Activated T-helper 17 cell treated with anti-CD3 and anti-CD28 coated beads, Interleukin-2, amount 50 U/mL, for 72 hours (primary cell): ENCODE results near the gene SRRM3. TPM values are rescaled to one million over a fixed set of nuclear protein-coding genes. Genes with fewer than 3 reads are reported as not detected.
"Not testable (repeated sequence)": the region's sequence is repeated elsewhere in the genome, so short reads cannot be mapped to it uniquely, and the experiment has no call there.

ENCODE experiments used
- ATAC-seq: fragments of 150-1000 bp; cut with Tn5 transposase; replicated peaks from 2 replicates; pipeline ENCODE4 v1.10.0; 2021; ENCODE audit warnings: mild to moderate bottlenecking, moderate library complexity
- H3K27ac Mint-ChIP-seq: one replicate; pipeline ENCODE4 v1.8.0; 2022; ENCODE audit warnings: mixed read lengths
- H3K27me3 Mint-ChIP-seq: one replicate; pipeline ENCODE4 v1.8.0; 2022; ENCODE audit warnings: mixed read lengths
- H3K36me3 Mint-ChIP-seq: one replicate; pipeline ENCODE4 v1.8.0; 2022; ENCODE audit warnings: low read depth, mild to moderate bottlenecking, mixed read lengths
- H3K4me1 Mint-ChIP-seq: one replicate; pipeline ENCODE4 v1.8.0; 2022; ENCODE audit warnings: mixed read lengths
- H3K4me3 Mint-ChIP-seq: one replicate; pipeline ENCODE4 v1.8.0; 2022; ENCODE audit warnings: mild to moderate bottlenecking, mixed read lengths
- H3K9me3 Mint-ChIP-seq: one replicate; pipeline ENCODE4 v1.8.0; 2022; ENCODE audit warnings: mixed read lengths
- total RNA-seq, 2 donors: library from RNA; stranded (reverse); gene quantifications; one replicate each; pipeline ENCODE4 v1.2.3, GENCODE V29; 2022

Gene SRRM3, protein sequence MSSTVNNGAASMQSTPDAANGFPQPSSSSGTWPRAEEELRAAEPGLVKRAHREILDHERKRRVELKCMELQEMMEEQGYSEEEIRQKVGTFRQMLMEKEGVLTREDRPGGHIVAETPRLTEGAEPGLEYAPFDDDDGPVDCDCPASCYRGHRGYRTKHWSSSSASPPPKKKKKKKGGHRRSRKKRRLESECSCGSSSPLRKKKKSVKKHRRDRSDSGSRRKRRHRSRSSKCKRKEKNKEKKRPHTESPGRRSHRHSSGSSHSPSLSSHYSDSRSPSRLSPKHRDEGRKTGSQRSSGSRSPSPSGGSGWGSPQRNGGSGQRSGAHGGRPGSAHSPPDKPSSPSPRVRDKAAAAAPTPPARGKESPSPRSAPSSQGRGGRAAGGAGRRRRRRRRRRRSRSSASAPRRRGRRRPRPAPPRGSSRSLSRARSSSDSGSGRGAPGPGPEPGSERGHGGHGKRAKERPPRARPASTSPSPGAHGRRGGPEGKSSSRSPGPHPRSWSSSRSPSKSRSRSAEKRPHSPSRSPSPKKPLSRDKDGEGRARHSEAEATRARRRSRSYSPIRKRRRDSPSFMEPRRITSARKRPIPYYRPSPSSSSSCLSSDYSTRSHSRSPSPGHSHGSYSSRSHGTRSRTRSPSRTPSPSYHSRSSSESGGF
- under 1 TPM in 1 of 2 donors, not detected in 1; 0.26 TPM for total RNA-seq

DNA sequence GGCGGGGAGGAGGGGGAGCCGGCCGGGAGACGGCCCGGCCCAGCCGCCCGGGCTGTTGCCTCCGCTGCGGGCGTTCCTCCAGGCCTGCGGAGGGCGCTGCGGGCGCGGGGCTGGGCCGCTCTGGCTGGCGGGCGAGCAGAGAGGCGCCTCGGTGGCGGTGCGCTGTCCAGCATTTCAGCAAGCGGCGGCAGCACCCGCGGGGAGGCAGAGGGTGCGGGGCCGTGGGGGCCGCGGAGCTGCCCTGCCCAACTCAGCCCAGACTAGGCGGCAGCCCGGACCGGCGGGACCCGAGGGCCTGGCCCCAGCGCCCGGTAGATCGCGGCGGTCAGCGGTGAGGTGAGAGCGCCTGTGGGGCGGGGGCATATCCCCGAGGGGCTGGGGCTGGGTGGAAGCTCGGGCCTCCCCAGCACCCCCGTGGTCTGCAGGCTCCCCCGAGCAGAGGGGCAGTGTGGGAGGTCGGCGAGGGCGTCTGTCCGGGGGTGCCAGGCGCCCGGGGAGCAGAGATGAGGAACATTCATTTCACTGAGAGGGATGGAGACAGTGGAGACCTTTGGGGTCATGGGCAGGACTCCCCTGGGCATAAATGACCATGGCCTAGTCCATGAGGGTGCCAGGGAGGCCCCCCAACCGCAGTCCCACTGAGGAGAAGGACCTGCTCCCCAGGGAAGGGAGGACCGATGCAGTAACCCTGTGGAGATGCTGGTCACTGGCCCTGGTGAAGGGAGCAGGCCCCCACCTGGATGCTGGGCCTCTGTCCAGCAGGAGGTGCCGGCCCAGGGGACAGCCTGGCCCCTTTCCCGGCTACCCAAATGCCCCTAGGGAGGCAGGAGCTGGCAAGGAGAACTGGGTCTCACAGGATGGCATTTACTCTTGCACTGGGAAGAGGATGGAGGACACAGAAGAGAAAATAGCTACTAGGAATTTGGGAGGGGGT is at the start of gene SRRM3:
Gene SRRM3 (plus strand): TSS at position 165 of the 934 bp plus-strand sequence. CDS start 33,171 bp downstream, outside the sequence.
- Mint-ChIP-seq H3K4me3 (no peak within 1 kb of the TSS), H3K4me1 (no peaks in the 10 kb centered on the region), H3K9me3 (no peaks in the 10 kb centered on the region), H3K27me3 (peaks cover 25% of the 10 kb centered on the region), H3K27ac (no peak within 1 kb of the TSS), H3K36me3 (no peaks in the 10 kb centered on the region)
- ATAC-seq = peak; percentile 96

DNA sequence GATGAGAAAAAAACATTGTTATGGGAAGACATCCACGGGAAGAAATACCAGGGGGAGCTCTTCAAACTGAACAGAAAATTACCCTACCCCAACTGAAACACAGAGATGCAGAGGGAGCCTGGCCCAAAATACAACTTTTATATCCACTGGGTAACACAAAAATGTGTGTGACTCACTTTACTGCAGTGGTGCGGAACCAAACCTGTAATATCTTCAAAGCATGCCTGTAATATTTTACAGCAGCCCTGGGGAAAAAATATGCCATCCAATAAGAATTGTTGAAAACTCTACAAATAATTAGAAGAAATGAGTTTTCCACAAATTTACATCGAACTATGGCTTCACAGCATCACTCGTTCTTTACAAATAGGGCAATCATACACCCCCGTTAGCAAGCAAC is 49.8 kb upstream of the SRRM3 start:
- Mint-ChIP-seq H3K4me1 (peaks cover 11% of the 10 kb centered on the region), H3K9me3 (no peaks in the 10 kb centered on the region), H3K27me3 (no peaks in the 10 kb centered on the region), H3K4me3 (no peak overlapping the region), H3K27ac (no peak overlapping the region), H3K36me3 (no peaks in the 10 kb centered on the region)
- ATAC-seq = no peak

DNA sequence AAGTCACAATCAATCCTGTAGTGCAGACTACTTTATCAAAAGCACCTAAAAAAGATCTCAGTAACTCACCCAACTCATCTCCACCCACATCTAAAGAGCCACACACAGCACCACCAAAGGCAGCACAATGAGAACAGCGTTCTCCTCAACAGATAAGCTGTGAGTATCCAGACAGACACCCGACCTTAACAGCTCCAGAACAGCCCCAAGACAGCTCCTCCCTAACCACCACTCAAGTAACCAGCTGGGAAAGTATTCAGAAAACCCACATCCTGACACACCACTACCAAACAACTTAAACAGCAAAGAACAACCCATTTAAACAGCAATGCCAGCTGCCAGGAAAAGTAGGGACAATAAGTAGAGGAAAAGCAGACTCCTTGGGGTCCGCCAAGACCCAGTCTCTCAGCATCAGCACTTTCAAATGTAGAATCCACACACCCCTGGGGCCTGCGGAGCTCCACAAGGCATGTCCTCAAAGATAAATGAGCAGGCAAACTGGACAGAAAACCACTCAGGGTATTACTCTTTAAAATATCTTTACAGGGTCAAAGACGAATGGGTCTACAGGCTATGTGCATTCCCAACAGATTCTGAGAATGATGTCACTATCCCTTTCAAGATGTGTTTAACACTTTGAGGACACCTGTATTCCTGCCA is 48.0 kb upstream of the SRRM3 start:
- not testable (repeated sequence) for H3K9me3 Mint-ChIP-seq, H3K27me3 Mint-ChIP-seq, ATAC-seq, H3K36me3 Mint-ChIP-seq
- Mint-ChIP-seq H3K4me1 (peaks cover 11% of the 10 kb centered on the region), H3K4me3 (peak overlapping the region; percentile 10), H3K27ac (peak overlapping the region; percentile 16)

DNA sequence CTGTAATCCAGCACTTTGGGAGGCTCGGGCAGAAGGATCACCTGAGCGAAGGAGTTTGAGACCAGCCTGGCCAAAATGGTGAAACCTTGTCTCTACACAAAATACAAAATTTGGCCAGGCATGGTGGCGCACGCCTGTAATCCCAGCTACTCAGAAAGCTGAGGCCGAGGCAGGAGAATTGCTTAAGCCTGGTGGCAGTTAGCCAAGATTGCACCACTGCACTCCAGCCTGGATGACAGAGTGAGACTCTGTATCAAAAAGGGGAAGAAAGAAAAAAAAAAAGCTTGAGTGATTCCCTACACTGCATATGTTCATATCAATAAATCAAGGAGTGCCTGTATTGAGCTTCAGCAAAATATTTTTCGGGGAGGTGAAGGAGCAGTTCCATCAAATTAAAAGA is 45.8 kb upstream of the SRRM3 start:
- Mint-ChIP-seq H3K27ac (no peak overlapping the region), H3K9me3 (no peaks in the 10 kb centered on the region), H3K36me3 (no peaks in the 10 kb centered on the region), H3K4me3 (no peak overlapping the region), H3K27me3 (no peaks in the 10 kb centered on the region), H3K4me1 (peaks cover 11% of the 10 kb centered on the region)
- ATAC-seq = no peak

DNA sequence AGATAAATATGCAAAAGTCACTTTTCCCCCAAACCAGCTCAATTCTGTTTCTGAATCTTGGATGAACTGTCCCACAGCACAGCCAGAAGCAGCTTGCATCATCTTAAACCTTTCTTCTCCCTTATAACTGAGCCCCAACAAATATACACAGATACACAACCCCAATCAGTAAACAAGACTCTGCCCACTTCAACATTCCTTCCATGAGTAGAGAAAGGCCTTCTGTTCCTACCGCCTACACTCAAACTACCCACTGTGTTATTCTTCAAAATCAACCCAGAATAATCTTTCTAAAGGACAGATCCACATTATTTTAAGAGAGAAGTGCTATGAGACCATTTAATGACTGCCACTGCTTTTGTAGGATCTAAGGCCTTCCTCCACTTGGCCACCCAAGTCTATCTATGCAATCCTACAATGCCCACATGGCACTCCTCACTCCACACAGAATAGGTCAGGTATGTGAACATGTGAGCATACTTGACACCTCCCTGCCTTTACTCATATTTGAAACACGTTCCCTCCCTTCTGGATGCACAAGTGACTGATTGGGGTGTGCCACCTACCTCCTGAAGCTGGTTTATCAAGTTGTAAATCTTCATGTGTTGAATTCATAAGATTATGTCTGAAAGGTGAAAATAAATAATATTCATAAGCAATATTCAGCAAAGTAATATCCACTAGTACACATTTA is 44.6 kb upstream of the SRRM3 start:
- H3K27me3 Mint-ChIP-seq, H3K9me3 Mint-ChIP-seq, H3K36me3 Mint-ChIP-seq, H3K4me3 Mint-ChIP-seq, ATAC-seq, H3K27ac Mint-ChIP-seq: not testable (repeated sequence)
- H3K4me1 Mint-ChIP-seq = peaks cover 11% of the 10 kb centered on the region

DNA sequence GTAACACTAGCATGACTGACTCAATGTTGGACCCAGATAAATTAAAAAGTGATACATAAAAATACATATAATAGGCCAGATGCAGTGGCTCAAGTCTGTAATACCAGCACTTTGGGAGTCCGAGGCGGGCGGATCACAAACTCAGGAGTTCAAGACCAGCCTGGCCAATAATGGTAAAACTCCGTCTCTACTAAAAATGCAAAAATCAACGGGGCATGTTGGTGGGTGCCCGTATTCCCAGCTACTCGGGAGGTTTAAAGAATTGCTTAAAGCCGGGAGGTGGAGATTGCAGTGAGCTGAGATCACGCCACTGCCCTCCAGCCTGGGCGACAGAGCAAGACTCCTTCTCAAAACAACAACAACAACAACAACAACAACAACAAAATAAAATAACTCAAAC is 43.3 kb upstream of the SRRM3 start:
- H3K4me1 Mint-ChIP-seq, H3K36me3 Mint-ChIP-seq, ATAC-seq, H3K4me3 Mint-ChIP-seq, H3K27ac Mint-ChIP-seq, H3K27me3 Mint-ChIP-seq, H3K9me3 Mint-ChIP-seq: not testable (repeated sequence)

DNA sequence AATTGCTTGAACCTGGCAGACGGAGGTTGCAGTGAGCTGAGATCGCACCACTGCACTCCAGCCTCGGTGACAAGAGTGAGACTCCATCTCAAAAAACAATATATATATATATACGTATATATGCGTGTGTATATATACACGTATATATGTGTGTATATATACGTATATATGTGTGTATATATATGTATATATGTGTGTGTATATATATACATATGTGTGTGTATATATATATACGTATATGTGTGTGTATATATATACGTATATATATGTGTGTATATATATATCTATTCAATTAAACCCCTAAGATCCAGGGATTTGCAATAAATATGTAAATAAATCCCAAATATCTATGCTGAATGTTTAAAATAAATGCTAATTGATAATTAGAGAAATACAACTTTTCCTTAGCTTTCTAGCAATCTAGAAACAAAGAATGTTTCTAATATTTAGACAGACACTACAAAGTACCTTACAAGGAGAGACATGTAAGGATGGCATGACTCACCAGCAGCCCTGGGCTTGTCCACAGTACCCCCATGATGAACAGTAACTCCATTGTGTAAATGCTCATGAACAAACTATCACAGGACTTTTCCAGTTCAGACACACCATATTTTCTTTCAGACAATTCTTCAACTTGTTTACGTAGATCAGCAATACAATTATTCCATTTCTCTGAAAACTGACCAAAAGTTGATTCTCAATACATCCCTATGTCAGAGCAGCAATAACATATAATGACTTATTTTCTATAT is 39.1 kb upstream of the SRRM3 start:
- H3K27me3 Mint-ChIP-seq, H3K27ac Mint-ChIP-seq, H3K9me3 Mint-ChIP-seq, H3K36me3 Mint-ChIP-seq, H3K4me1 Mint-ChIP-seq, ATAC-seq, H3K4me3 Mint-ChIP-seq: not testable (repeated sequence)

DNA sequence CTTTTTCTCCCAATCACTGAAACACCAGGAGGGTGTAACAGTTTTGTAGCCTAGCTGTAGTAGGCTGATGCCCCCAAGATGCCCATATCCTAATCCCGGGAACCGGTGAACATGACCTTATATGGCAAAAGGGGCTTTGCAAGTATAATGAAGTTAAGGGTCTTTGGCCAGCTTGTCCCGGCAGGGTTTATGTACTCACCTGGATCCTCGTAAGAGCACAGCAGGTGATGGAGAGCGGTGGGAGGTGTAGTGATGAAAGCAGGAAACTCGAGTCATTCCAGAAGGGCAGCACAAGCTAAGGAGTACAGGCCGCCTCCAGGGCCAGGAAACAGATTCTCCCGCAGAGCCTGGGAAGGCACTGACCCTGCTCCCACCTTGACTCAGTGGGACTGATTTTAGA is 37.9 kb upstream of the SRRM3 start:
- not testable (repeated sequence) for H3K4me1 Mint-ChIP-seq, H3K9me3 Mint-ChIP-seq, H3K4me3 Mint-ChIP-seq, H3K36me3 Mint-ChIP-seq, ATAC-seq, H3K27ac Mint-ChIP-seq, H3K27me3 Mint-ChIP-seq

DNA sequence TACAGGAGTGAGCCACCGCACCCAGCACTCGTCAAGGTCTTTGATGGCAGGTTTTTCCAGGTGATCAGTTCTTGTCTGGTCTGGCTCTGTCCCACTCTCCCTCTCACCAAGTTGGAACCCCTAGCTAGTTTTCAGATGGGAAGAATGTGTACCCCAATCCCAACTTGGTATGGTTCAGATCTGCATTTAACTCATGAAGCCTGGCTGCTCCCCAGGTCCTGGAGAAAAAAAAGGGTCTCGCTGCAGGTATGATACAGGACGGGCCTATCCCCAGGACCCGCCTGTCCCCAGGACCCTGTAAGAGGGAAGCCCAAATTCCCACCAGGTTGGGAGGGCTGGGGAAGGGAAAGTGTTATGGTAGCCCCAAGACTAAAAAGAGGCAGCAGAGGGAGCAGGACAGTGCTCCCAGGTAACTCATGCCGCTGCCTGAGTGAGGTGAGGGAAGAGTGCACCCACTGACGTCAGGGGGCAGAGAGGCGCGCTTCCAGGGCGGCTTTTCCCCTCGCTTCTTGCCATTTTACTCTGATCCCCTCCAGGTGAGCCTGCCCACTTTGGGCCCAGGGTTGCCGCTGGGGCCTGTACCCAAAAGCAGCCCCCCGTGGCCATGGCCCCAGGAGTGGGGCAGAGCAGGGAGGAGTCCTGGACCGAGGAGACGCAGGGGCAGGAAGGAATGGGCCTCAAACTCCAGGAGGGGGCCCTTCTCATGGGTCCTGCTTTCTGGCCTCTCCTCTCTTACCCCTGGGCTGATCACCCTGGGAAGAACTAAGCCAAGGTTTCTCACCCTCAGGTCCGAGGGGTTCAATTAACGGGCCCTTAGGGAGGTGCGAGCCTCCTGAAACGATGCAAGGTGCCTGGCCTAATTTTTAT is 36.4 kb upstream of the SRRM3 start:
- Mint-ChIP-seq H3K4me1 (no peaks in the 10 kb centered on the region), H3K36me3 (no peaks in the 10 kb centered on the region), H3K27ac (no peak overlapping the region), H3K4me3 (peak overlapping the region; percentile 79), H3K9me3 (no peaks in the 10 kb centered on the region), H3K27me3 (no peaks in the 10 kb centered on the region)
- ATAC-seq = no peak

DNA sequence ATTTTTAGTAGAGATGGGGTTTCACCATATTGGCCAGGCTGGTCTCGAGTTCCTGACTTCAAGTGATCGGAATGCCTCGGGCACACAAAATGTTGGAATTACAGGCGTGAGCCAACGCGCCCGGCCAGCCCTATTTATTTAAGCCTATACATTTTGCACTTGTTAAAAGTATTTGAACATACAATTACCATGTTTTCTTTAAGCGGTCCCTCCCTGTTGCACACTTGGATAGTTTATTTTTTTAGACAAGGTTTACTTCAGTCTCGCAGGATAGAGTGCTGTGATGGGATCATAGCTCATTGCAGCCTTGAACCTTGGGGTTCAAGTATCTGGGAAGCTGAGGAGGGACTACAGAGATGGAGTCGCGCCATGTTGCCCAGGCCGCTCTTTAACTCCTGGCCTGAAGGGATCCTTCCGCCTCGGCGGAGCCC is 35.7 kb upstream of the SRRM3 start:
- peak overlapping the region; percentile 79 for H3K4me3 Mint-ChIP-seq
- no peaks in the 10 kb centered on the region for H3K9me3 Mint-ChIP-seq
- no peak for ATAC-seq
- H3K4me1 Mint-ChIP-seq = no peaks in the 10 kb centered on the region
- no peaks in the 10 kb centered on the region for H3K27me3 Mint-ChIP-seq
- H3K27ac Mint-ChIP-seq = peak overlapping the region; percentile 83
- H3K36me3 Mint-ChIP-seq = no peaks in the 10 kb centered on the region

DNA sequence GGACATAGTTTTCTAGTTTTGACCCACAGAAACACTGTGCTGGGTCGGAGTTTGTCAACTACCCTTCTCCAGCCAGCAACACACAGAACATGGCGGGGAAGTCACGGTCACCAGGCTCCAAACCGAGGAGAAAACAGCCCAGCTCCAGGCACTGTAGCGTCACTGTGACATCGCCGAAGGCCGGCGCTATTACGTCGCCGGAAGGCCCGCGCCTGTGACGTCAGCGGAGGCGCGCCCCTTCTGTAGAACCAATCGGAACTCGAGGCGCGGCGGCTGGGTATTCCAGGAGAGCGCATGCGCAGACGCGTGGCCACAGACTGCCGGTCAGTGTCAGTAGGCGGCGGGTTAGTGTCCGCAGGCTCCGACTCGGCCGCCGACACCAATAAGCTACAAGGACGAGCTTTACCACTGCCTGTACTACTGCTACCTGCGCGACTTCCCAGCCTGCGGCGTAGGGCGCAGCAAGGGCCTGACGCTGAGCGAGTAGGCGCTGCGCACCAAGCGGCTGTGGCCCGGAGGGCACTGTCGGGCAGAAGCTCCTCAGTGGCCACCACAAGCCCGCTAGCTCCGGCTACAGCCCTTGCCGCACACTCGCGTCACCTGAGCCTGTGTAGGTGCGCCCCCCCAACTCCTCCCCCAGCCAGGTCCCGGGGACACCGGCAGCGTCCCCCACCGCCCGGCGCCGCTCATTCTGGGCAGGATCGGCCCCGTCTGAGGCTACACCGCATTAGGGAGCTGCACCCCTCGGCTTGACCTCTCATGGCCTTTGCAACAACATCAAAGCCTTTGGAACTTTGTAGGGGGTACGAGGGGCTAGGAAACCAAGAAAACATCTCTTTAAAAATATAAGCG is 35.1 kb upstream of the SRRM3 start:
- H3K27ac Mint-ChIP-seq = peak overlapping the region; percentile 83
- H3K36me3 Mint-ChIP-seq = no peaks in the 10 kb centered on the region
- ATAC-seq = peak; percentile 95
- H3K4me3 Mint-ChIP-seq = peak overlapping the region; percentile 79
- H3K27me3 Mint-ChIP-seq = no peaks in the 10 kb centered on the region
- no peaks in the 10 kb centered on the region for H3K9me3 Mint-ChIP-seq
- H3K4me1 Mint-ChIP-seq = no peaks in the 10 kb centered on the region
